Gastrocnemius medialis (tissue), 4 donors: ENCODE data around the gene ANO10.

Experiments used
- CTCF ChIP-seq, 5 experiments: fragments of 450-650 bp in 3 of 5; fragments of 200-600 bp in 2 of 5; sonication (generic) in 2 of 5; IDR thresholded peaks in 4 of 5; conservative IDR thresholded peaks in 1 of 5; 1 replicate in 4 of 5; 2 replicates in 1 of 5; pipeline ENCODE4 v1.5.1; 2016 to 2019; ENCODE audit warnings: antibody characterized with exemption in 5 of 5, mild to moderate bottlenecking in 3 of 5, moderate library complexity in 3 of 5
- POLR2A ChIP-seq, 2 donors: fragments of 450-650 bp; IDR thresholded peaks; one replicate each; pipeline ENCODE4 v1.6.1; 2017; ENCODE audit warnings: antibody characterized with exemption in 2 of 2, mild to moderate bottlenecking in 2 of 2, moderate library complexity in 2 of 2

DNA sequence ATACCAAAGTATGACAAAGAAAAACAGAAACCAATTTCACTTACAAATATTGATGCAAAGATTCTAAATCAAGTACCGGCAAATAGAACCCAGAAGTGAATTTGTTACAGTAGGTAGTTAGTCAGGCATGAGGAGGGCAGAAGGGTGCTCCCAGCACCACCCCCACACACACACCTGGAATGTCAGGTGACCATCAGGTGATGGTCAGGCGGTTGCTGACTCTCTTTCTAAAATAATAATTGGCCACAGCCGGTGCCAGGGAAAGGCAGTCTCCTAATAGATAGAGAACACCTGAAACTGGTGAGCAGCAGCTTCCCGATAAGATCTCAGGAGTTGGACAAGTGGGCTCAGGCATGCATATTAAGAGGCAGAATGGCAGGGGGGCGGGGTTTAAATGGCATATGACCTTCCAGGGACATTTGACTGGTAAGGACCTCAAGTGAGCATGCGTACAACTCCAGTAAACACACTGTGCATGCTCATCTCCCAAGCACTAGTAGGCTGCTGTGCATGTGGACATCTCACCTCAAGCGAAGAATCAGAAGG, 131.1 kb downstream of the ANO10 start:
- TF ChIP-seq CTCF (IDR thresholded peaks at IDR 0.05 in 4 of 5, conservative IDR thresholded peaks at IDR 0.05 in 1 of 5) (no peak), POLR2A (IDR thresholded peaks at IDR 0.05) (no peak)
